Activated CD4-positive, alpha-beta T cell treated with anti-CD3 and anti-CD28 coated beads, Interleukin-2, Interleukin-6, amounts not matched to agents 100 ng/mL and 50 ng/mL, durations not matched to agents 16 hours and 8 hours (primary cell): ENCODE results near the gene TSPAN17.
"Not testable (repeated sequence)": the region's sequence is repeated elsewhere in the genome, so short reads cannot be mapped to it uniquely, and the experiment has no call there.

ENCODE experiments used
- DNase-seq: peaks from one replicate; pipeline ENCODE4 v3.0.0-alpha.2; 2020

TSPAN17 gene

GRCh38 chr5:176647030-176647842, at the start of gene TSPAN17:
TSS of gene TSPAN17 (plus strand) at chr5:176647484. CDS start at chr5:176647616, 132 bp downstream.
- DNase-seq, result peak; percentile 100

DNA sequence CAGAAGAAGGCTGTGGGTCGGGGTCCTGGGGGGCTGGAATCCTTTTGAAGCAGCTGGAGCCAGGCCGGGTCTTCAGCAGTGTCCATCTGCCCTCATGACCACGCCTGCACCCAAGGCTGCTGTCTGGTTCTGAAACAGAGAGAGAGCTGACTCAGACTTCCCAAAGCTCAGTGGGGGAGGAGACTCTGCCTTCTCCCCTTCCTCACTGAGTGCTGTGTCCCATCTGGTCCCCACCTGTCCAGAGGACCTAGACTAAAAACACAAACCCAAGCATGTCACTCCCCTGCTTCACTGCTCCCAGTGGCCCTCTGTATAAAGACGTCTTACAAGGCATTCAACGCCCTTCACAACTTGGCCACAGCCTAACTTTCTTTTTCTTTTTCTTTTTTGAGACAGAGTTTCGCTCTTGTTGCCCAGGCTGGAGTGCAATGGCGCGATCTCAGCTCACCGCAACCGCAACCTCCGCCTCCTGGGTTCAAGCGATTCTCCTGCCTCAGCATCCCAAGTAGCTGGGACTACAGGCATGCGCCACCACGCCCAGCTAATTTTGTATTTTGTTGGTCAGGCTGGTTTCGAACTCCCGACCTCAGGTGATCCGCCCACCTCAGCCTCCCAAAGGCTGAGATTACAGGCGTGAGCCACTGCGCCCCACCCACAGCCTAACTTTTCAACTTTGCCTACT, 47.4 kb upstream of the TSPAN17 start:
- not testable (repeated sequence) for DNase-seq

GRCh38 chr5:176601901-176602482, 45.3 kb upstream of the TSPAN17 start:
- no peak for DNase-seq

GRCh38 chr5:176603091-176603490, 44.2 kb upstream of the TSPAN17 start:
- no peak for DNase-seq

DNA sequence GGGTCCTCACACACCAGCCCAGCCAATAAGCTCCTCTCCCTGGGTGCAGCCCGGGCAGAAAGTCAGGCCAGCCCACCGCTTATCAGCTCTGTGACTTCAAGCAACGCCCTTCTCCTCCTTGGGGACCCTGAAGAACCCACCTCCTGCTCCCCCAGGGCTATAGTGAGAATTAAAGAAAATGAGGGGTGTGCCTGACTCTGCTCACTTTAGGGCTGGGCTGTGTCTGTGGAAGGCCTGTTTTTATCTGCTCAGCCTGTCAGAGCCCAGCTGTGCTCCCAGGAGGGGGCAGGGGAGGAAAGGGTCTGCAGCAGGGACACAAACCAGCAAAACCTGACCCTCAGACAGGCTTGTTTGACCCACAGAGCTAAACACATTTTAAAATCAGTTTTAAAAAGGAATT, 41.3 kb upstream of the TSPAN17 start:
- no peak for DNase-seq

- no peak for DNase-seq
Measured at GRCh38 chr5:176606875-176607274, 40.4 kb upstream of the TSPAN17 start.

- DNase-seq, result no peak
Measured at GRCh38 chr5:176608142-176608705, 39.1 kb upstream of the TSPAN17 start.

DNA sequence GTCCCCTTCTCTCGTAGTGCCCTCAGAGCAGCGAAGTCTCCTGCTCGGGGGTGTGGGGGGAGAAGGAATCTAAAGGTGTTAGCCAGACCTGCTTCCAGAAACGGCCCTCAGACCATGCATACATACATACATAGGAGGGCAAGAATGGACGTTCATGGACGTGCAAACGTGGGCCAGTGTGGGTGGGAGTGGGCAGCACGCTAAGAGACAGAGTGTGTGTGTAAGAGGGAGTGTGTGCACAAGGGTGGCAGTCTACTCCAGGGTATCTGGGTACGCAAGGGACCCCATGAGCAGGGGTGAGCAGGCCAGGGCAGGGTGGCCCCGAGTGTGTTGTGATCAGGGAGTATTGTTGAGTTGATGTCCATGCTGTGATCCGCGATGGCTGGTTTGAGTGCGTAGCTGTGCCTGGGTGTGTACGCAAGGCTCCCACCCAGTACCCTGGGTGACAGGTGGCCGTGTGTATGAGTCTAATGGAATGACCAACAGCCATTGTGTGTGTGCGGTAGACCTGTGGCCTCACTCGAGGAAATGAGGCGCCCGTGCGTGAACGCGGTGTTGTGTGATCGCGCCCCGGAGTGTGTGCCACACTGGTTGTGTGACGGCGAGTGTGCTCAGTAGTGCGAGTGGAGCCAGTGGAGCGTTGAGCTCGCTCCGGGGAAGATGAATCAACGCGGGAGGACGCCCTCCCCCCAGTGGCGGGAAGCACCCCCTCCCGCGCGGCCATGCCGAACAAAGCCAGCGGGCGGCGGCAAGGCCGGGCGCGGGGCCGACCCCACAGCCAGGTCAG, 38.2 kb upstream of the TSPAN17 start:
- peak; percentile 11 for DNase-seq

DNA sequence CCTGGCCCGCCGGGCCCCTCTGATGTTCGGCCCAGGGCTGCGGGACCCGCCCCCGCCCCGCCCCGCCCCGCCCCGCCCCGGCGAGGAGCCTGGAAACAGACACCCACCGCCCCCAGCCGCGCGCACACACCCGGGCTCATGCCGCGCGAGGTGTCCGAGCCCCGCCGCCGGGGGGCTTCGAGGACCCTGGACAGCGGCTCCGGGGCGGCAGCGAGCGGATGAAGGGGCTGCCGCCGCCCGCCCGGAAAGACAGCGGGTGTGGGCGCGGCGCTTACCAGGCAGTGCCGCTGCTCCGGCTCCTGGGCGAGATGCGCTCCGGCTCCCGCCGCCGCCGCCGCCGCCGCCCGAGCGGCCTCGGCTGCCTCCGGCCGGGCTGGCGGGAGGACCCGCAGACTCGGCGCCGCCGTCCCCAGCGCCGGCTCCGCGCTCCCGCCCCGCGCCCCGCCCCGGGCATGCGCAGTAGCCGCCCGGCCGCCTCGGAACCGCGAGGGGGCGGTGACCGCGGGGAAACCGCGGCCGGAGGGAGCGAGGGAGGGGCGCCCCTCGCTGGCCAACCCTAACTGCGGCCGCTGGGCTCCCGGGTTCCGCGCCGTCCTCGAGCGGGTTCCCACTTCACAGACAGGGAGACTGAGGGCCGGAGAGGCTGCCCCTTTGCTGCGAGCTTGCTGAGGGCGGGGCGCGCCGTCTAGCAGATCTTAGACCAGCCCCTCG, 37.4 kb upstream of the TSPAN17 start, which contains the start of gene GPRIN1:
Gene GPRIN1 (minus strand): TSS at position 433 of the 711 bp plus-strand sequence. CDS start 10,322 bp downstream, outside the sequence.
- peak; percentile 73 for DNase-seq

DNA sequence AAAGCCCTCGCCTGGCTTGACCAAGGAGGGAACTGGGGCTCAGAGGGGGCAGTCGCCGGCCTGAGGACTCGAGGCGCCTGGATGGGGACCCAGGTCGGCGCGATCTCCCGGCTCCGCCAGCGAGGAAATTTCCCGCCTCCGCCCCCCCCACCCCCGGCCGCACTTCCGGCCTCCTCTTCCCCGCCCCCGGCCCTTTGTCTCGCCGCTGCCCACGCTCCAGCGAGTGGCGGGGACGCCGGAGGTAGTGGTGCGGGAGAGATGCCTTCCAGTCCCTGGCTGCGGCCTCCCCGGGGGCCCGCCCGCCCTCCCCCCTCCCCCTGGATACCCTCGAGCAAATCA, 36.9 kb upstream of the TSPAN17 start:
- no peak for DNase-seq

DNA sequence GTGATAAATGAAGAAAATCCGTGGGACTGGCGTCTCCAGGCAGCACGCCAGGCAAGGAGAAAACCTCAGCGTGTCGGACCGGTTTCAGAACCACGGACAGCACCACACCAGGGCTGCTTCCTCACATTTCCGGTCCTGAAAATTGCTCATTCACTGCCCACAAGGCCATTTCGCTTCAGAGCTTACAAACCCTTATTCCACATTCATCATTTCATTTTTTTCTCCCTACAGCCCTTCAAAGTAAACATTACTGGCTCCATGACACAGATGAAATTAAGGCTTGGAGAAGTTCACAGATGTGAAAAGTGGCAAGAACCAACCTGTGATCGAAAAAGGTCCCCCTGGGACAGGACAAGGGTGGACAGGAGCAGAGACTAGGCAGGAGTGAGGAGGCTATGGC, 35.8 kb upstream of the TSPAN17 start:
- peak; percentile 56 for DNase-seq

GRCh38 chr5:176612008-176612407, 35.3 kb upstream of the TSPAN17 start:
- DNase-seq, result no peak

- no peak for DNase-seq
Measured at GRCh38 chr5:176612855-176613254, 34.4 kb upstream of the TSPAN17 start.

DNA sequence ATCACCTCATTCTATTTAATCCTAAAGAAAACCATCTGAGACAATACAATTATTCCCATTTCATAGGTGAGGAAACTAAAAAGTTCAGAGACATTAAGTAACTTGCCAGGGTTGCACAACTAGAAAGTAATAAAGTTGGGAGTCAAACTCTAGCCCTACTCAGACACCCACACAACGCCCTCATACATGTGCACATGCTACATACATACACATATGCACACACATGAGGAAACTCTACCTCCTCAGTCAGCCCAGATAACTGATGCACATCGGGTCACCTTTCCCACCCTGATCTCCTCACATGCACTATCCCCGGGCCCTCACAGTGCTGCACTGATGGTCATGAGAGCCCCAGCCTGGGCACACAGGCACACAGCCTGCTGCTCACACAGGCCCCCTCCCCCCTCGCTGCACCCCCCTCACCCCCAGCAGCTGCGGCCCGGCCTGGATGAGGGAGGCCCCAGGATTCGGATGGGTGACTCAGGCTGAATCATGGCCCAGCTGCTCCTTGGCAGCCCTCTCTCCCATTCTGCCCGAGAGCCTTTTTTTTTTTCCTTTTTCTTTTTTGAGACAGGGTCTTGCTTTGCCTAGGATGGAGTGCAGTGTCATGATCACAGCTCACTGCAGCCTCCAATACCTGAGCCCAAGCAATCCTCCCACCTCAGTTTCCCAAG, 32.3 kb upstream of the TSPAN17 start:
- no peak for DNase-seq

GRCh38 chr5:176616511-176616910, 30.8 kb upstream of the TSPAN17 start:
- no peak for DNase-seq

GRCh38 chr5:176618783-176619182, 28.5 kb upstream of the TSPAN17 start:
- no peak for DNase-seq

GRCh38 chr5:176619203-176619568, 28.1 kb upstream of the TSPAN17 start:
- peak; percentile 80 for DNase-seq

DNA sequence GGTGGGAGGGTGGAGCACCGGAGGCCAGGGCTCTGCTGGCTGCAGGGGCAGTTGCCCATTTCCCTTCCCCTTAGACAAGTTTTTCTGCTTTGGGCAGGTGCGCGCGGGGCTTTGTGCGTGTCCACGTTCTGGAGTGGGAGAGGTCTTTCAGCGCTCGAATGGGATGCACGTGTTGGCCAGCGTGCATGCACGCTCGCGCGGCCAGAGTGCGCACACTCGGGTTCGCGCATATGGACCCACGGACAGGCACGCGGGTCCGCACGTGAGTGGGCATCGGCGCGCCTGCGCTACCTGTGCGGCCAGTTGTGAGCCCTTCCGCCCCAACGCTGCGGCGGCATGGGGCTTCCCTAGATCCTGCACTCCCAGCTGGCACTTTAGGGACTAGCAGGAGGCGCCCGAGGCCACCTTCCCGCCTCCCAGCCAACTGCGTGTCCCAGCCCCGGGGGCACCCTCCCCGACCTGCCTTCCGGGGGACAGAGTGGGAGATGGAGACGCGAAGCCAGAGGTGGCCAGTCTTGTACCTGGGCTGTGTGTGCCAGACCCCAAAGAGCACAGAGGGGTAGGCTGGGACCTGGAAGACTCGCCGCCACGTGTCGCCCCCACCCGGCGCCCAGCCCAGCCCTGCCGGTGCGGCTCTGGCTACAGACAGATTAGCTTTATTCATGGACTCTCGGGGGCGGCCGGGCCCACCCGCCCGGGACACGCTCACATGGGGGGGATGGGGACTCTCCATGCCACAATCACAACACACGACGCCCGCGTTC, 27.5 kb upstream of the TSPAN17 start:
- DNase-seq, result no peak

GRCh38 chr5:176620333-176620981, 26.8 kb upstream of the TSPAN17 start:
- DNase-seq, result no peak

DNA sequence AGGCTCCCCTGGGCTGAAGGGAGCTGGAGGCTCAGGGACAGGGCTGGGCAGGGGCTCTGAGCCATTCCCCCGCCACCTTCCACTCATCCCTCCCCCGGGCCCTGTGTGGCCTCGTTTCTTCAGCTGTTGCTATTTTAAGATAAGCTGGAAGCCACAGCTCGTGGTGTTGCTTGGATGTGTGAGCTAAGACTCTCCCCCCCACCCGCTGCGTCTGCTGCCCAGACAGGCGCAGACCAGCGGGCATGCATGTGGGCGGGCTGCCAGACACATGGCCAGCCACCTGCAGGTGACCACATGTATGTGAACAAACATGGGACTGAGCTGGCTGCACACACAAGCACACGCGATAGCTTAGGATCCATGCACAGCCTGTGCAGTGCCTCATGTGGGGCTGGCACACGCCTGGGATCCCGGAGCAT, 25.6 kb upstream of the TSPAN17 start:
- DNase-seq, result no peak
